IMR-90 (cell line): ENCODE results near the gene ROBO2. TPM values are rescaled to one million over a fixed set of nuclear protein-coding genes. Genes with fewer than 3 reads are reported as not detected.

Experiments
- ATAC-seq: fragments of 200-7000 bp; cut with Tn5 transposase; 2 replicates; pipeline ENCODE4 v1.9.1; 2020; ENCODE audit warnings: low read depth, mild to moderate bottlenecking, moderate library complexity
- BruUV-seq: library from RNA; stranded (reverse); fragments of 400-500 nt; replicated peaks from 2 replicates; lab custom pipeline; 2021; lab: Mats Ljungman, UMichigan
- CTCF ChIA-PET: fragments of 300-600 bp; formaldehyde crosslinking; extraction: SDS; loops from one replicate; lab custom pipeline; 2021; ENCODE audit warnings: antibody characterized with exemption; lab: Yijun Ruan, JAX
- POLR2A ChIA-PET: fragments of 300-600 bp; sonication (Branson Sonifier 250); formaldehyde crosslinking; loops from one replicate; lab custom pipeline; 2022; ENCODE audit warnings: antibody characterized with exemption; ENCODE audit not compliant: unreplicated experiment; lab: Charles Lee
- DNase-seq: peaks from one replicate; pipeline ENCODE4 v3.0.0; 2013
- H2AFZ ChIP-seq: replicated peaks from 2 replicates; pipeline ENCODE3; 2013; ENCODE audit warnings: low read length, mild to moderate bottlenecking; ENCODE audit not compliant: poor library complexity
- H2AK5ac ChIP-seq: 2 replicates; pipeline ENCODE4 v1.6.1; 2013; ENCODE audit warnings: low read depth, low read length, inconsistent platforms
- H2AK9ac ChIP-seq: replicated peaks from 2 replicates; pipeline ENCODE3; 2013; ENCODE audit warnings: mild to moderate bottlenecking, low read depth, low read length, moderate library complexity; ENCODE audit not compliant: poor library complexity
- H2BK120ac ChIP-seq: 2 replicates; pipeline ENCODE4 v1.6.1; 2013; ENCODE audit warnings: low read depth, low read length, inconsistent platforms
- H2BK15ac ChIP-seq: 3 replicates; pipeline ENCODE4 v1.6.1; 2013; ENCODE audit warnings: low read depth, low read length, inconsistent platforms
- H2BK20ac ChIP-seq: 2 replicates; pipeline ENCODE4 v1.6.1; 2013; ENCODE audit warnings: low read depth, mild to moderate bottlenecking, inconsistent platforms, low read length, moderate library complexity
- H2BK5ac ChIP-seq: 2 replicates; pipeline ENCODE4 v1.6.1; 2013; ENCODE audit warnings: mild to moderate bottlenecking, low read depth, low read length, inconsistent platforms; ENCODE audit not compliant: poor library complexity, severe bottlenecking
- H3K14ac ChIP-seq: replicated peaks from 2 replicates; pipeline ENCODE4 v1.6.1; 2013; ENCODE audit warnings: low read depth, low read length, inconsistent platforms
- H3K18ac ChIP-seq: 2 replicates; pipeline ENCODE4 v1.6.1; 2013; ENCODE audit warnings: low read depth, low read length, control low read depth
- H3K23ac ChIP-seq: 2 replicates; pipeline ENCODE4 v1.6.1; 2013; ENCODE audit warnings: low read depth, low read length, inconsistent platforms
- H3K27ac ChIP-seq: 2 replicates; pipeline ENCODE4 v1.5.1; 2013; ENCODE audit warnings: mild to moderate bottlenecking, control low read depth, low read length; ENCODE audit not compliant: insufficient read depth
- H3K27me3 ChIP-seq: 2 replicates; pipeline ENCODE4 v1.6.1; 2013; ENCODE audit warnings: low read length; ENCODE audit not compliant: control insufficient read depth, insufficient read depth
- H3K36me3 ChIP-seq: 2 replicates; pipeline ENCODE4 v1.6.1; 2013; ENCODE audit warnings: low read length, mixed read lengths; ENCODE audit not compliant: control insufficient read depth, insufficient read depth
- H3K4ac ChIP-seq: 2 replicates; pipeline ENCODE4 v1.6.1; 2013; ENCODE audit warnings: low read depth, low read length, inconsistent platforms
- H3K4me1 ChIP-seq: 2 replicates; pipeline ENCODE4 v1.6.1; 2013; ENCODE audit warnings: low read length, mixed read lengths; ENCODE audit not compliant: control insufficient read depth, insufficient read depth
- H3K4me2 ChIP-seq: 2 replicates; pipeline ENCODE4 v1.6.1; 2013; ENCODE audit warnings: low read depth, mild to moderate bottlenecking, control low read depth, low read length, moderate library complexity
- H3K4me3 ChIP-seq: 2 replicates; pipeline ENCODE4 v1.5.1; 2013; ENCODE audit warnings: low read depth, mild to moderate bottlenecking, control low read depth, low read length, moderate library complexity; ENCODE audit not compliant: insufficient read depth
- H3K56ac ChIP-seq: 2 replicates; pipeline ENCODE4 v1.6.1; 2013; ENCODE audit warnings: low read length, inconsistent platforms; ENCODE audit not compliant: insufficient read depth; ENCODE audit errors: extremely low read depth
- H3K79me1 ChIP-seq, 2 experiments: 2 replicates each; pipeline ENCODE4 v1.6.1; 2013; ENCODE audit warnings: low read length in 2 of 2, inconsistent platforms in 1 of 2, low read depth in 1 of 2
- H3K9ac ChIP-seq: 2 replicates; pipeline ENCODE4 v1.6.1; 2013; ENCODE audit warnings: low read depth, low read length, control low read depth
- H3K9me1 ChIP-seq: 2 replicates; pipeline ENCODE4 v1.6.1; 2013; ENCODE audit warnings: low read length, inconsistent platforms; ENCODE audit not compliant: insufficient read depth
- H3K9me3 ChIP-seq: 2 replicates; pipeline ENCODE4 v1.6.1; 2013; ENCODE audit warnings: low read length; ENCODE audit not compliant: control insufficient read depth, insufficient read depth
- H4K20me1 ChIP-seq: 2 replicates; pipeline ENCODE4 v1.6.1; 2013; ENCODE audit warnings: low read length, inconsistent platforms; ENCODE audit not compliant: insufficient read depth
- H4K5ac ChIP-seq: 2 replicates; pipeline ENCODE4 v1.6.1; 2013; ENCODE audit warnings: mild to moderate bottlenecking, low read depth, low read length, control low read depth
- H4K8ac ChIP-seq, 2 experiments: 2 replicates each; pipeline ENCODE4 v1.6.1; 2013; ENCODE audit warnings: low read depth in 2 of 2, low read length in 2 of 2, control low read depth in 1 of 2, inconsistent platforms in 1 of 2
- H4K91ac ChIP-seq: 2 replicates; pipeline ENCODE4 v1.6.1; 2013; ENCODE audit warnings: low read depth, low read length, inconsistent platforms; ENCODE audit not compliant: insufficient read depth
- BHLHE40 ChIP-seq: fragments of 150-350 bp; IDR thresholded peaks from 2 replicates; pipeline ENCODE4 v1.6.1; 2016; ENCODE audit warnings: mild to moderate bottlenecking, low read depth, low read length
- CEBPB ChIP-seq: IDR thresholded peaks from 2 replicates; pipeline ENCODE4 v1.6.1; 2012; ENCODE audit warnings: low read depth, low read length, improper control_type of control experiment
- CHD1 ChIP-seq: IDR thresholded peaks from 2 replicates; pipeline ENCODE4 v1.6.1; 2012; ENCODE audit warnings: low read depth, low read length, improper control_type of control experiment
- ELK1 ChIP-seq: fragments of 150-350 bp; IDR thresholded peaks from 2 replicates; pipeline ENCODE4 v1.6.1; 2016; ENCODE audit warnings: low read depth, mild to moderate bottlenecking, low read length, moderate library complexity, borderline replicate concordance
- MAZ ChIP-seq: IDR thresholded peaks from 2 replicates; pipeline ENCODE4 v1.6.1; 2012; ENCODE audit warnings: low read depth, mild to moderate bottlenecking, low read length, improper control_type of control experiment, moderate library complexity, borderline replicate concordance
- MXI1 ChIP-seq: IDR thresholded peaks from 2 replicates; pipeline ENCODE4 v1.6.1; 2012; ENCODE audit warnings: low read depth, mild to moderate bottlenecking, low read length, moderate library complexity, borderline replicate concordance
- NFE2L2 ChIP-seq: fragments of 150-350 bp; IDR thresholded peaks from 2 replicates; pipeline ENCODE4 v1.6.1; 2016; ENCODE audit warnings: low read depth, mild to moderate bottlenecking, low read length
- POLR2A ChIP-seq: IDR thresholded peaks from 2 replicates; pipeline ENCODE4 v1.6.1; 2012; ENCODE audit warnings: mild to moderate bottlenecking, low read depth, low read length
- RAD21 ChIP-seq: IDR thresholded peaks from 2 replicates; pipeline ENCODE4 v1.6.1; 2012; ENCODE audit warnings: low read length, improper control_type of control experiment
- RCOR1 ChIP-seq: IDR thresholded peaks from 2 replicates; pipeline ENCODE4 v1.6.1; 2012; ENCODE audit warnings: mild to moderate bottlenecking, low read length, improper control_type of control experiment; ENCODE audit not compliant: insufficient replicate concordance
- RFX5 ChIP-seq: IDR thresholded peaks from 2 replicates; pipeline ENCODE4 v1.8.0; 2012; ENCODE audit warnings: low read depth, mild to moderate bottlenecking, low read length, moderate library complexity
- SMC3 ChIP-seq: fragments of 150-350 bp; IDR thresholded peaks from 2 replicates; pipeline ENCODE4 v1.6.1; 2016; ENCODE audit warnings: low read depth, mild to moderate bottlenecking, antibody characterized with exemption, low read length, moderate library complexity
- USF2 ChIP-seq: fragments of 150-350 bp; IDR thresholded peaks from 2 replicates; pipeline ENCODE4 v1.6.1; 2017; ENCODE audit warnings: mild to moderate bottlenecking, antibody characterized with exemption, low read length, low read depth
- WGBS, 2 experiments: methylation state at CpG; one replicate each; pipeline versions ENCODE4 v1.1.5 to v1.1.7; 2013; ENCODE audit warnings: missing lambda C conversion rate in 2 of 2; ENCODE audit not compliant: insufficient read length in 1 of 2; ENCODE audit errors: extremely low coverage in 2 of 2; 5-methylcytosine and 5-hydroxymethylcytosine counted together
- dilution Hi-C: fragments of 300-500 bp; cut with HindIII; formaldehyde crosslinking; loops from one replicate; pipeline ENCODE4 v1.14.3; 2018; ENCODE audit warnings: low sequenced_read_pairs; ENCODE audit not compliant: unreplicated experiment
- in situ Hi-C: fragments of 300-500 bp; cut with MboI; formaldehyde crosslinking; loops from 3 replicates; pipeline ENCODE4 v1.14.3; 2019; ENCODE audit warnings: low sequenced_read_pairs, inconsistent platforms, mixed read lengths
- intact Hi-C: fragments of 100-400 bp; cut with micrococcal nuclease; formaldehyde crosslinking; loops from 2 replicates; pipeline ENCODE4 v1.10.0; 2022
- polyA plus RNA-seq, 3 experiments: library from polyadenylated mRNA; depleted of rRNA; stranded (reverse); fragments of >200 nt; gene quantifications; 2 replicates each; pipeline ENCODE4 v1.2.3, GENCODE V29; 2012; ENCODE audit warnings: low replicate concordance in 1 of 3
- total RNA-seq: library from RNA; depleted of rRNA; stranded (reverse); fragments of >200 nt; gene quantifications from 2 replicates; pipeline ENCODE4 v1.2.3, GENCODE V29; 2012

The ROBO2 gene
- total and polyA plus RNA-seq, 2 of the 4 experiments (the other 2 are of a cell fraction): 9.3 to 14.5 TPM

- no peak for ATAC-seq
- Histone ChIP-seq H2AK9ac (no peak overlapping the region), H3K9me1 (no peaks in the 10 kb centered on the region), H3K23ac (no peak overlapping the region), H4K91ac (no peak overlapping the region), H2BK120ac (no peak overlapping the region), H3K4ac (no peak overlapping the region), H3K56ac (no peak overlapping the region), H4K20me1 (no peaks in the 10 kb centered on the region), H3K9me3 (no peaks in the 10 kb centered on the region), H3K27ac (no peak overlapping the region), H3K4me3 (no peak overlapping the region), H3K27me3 (no peaks in the 10 kb centered on the region), H2AFZ (no peak overlapping the region), H4K5ac (no peak overlapping the region), H3K9ac (no peak overlapping the region), H3K36me3 (no peaks in the 10 kb centered on the region), H3K79me1 (no peaks in the 10 kb centered on the region), H3K14ac (no peak overlapping the region), H4K8ac (no peak overlapping the region), H3K4me1 (no peaks in the 10 kb centered on the region), H2BK5ac (no peak overlapping the region), H2BK15ac (no peak overlapping the region), H3K4me2 (no peak overlapping the region), H3K18ac (no peak overlapping the region), H2BK20ac (no peak overlapping the region), H2AK5ac (no peak overlapping the region)
- intact Hi-C loops (no loop called here), dilution Hi-C loops (no loop called here), in situ Hi-C loops (no loop called here)
- TF ChIP-seq USF2 (no peak), ELK1 (no peak), RCOR1 (no peak), MAZ (no peak), MXI1 (no peak), POLR2A (no peak), CHD1 (no peak), BHLHE40 (no peak), RFX5 (no peak), NFE2L2 (no peak), CEBPB (no peak), SMC3 (no peak), RAD21 (no peak)
- 60% methylated on average over 1 of the region's 2 CpGs; no CpG with 5 or more reads in 1 of the 2 experiments for WGBS, 2 experiments
- DNase-seq: no peak
- BruUV-seq: no TSS peak
- CTCF ChIA-PET: no interaction called here
- POLR2A ChIA-PET: no interaction called here
Observed at GRCh38 chr3:77372634-77373346, 332.9 kb downstream of the ROBO2 start.
